GM21447 (cell line): ENCODE results near the gene TSC2.

Experiments
- ATAC-seq: cut with Tn5 transposase; IDR thresholded peaks from one replicate; pipeline ENCODE4 v1.9.1; 2021; ENCODE audit not compliant: unreplicated experiment

The TSC2 gene

GRCh38 chr16:2047330-2048115, at the start of gene TSC2, which contains the start of gene NTHL1:
Gene TSC2 (plus strand): TSS chr16:2047985. CDS start chr16:2048616, 631 bp downstream.
Gene NTHL1 (minus strand): TSS chr16:2047834. CDS start chr16:2047823, 11 bp downstream.
- ATAC-seq, result peak; percentile 90

GRCh38 chr16:1998360-1998835, 49.4 kb upstream of the TSC2 start:
- no peak for ATAC-seq

- no peak for ATAC-seq
Observed at GRCh38 chr16:1998852-1999801, 48.7 kb upstream of the TSC2 start.

- no peak for ATAC-seq
Observed at GRCh38 chr16:1999866-2000514, 47.8 kb upstream of the TSC2 start.

- ATAC-seq, result no peak
Observed at GRCh38 chr16:2001035-2001434, 46.8 kb upstream of the TSC2 start.

- no peak for ATAC-seq
Observed at GRCh38 chr16:2001456-2002355, 46.1 kb upstream of the TSC2 start.

- no peak for ATAC-seq
Observed at GRCh38 chr16:2002406-2003230, 45.2 kb upstream of the TSC2 start.

GRCh38 chr16:2003231-2003826, 44.5 kb upstream of the TSC2 start:
- no peak for ATAC-seq

- ATAC-seq, result no peak
Observed at GRCh38 chr16:2003827-2004641, 43.8 kb upstream of the TSC2 start.

GRCh38 chr16:2004795-2005517, 42.8 kb upstream of the TSC2 start:
- no peak for ATAC-seq

GRCh38 chr16:2005646-2006045, 42.1 kb upstream of the TSC2 start:
- no peak for ATAC-seq

GRCh38 chr16:2006317-2006716, 41.5 kb upstream of the TSC2 start:
- no peak for ATAC-seq

GRCh38 chr16:2007081-2007836, 40.5 kb upstream of the TSC2 start:
- ATAC-seq, result no peak

- no peak for ATAC-seq
Observed at GRCh38 chr16:2008009-2008526, 39.7 kb upstream of the TSC2 start.

GRCh38 chr16:2008631-2009163, 39.1 kb upstream of the TSC2 start:
- ATAC-seq, result peak; percentile 12

GRCh38 chr16:2009164-2009711, 38.5 kb upstream of the TSC2 start:
- peak; percentile 26 for ATAC-seq
